ENCODE measurements around the gene NAP1L4. TPM values are rescaled to one million over a fixed set of nuclear protein-coding genes. Genes with fewer than 3 reads are reported as not detected.

The NAP1L4 gene
- total RNA-seq, 1 donor from 2014 or later, result 172 TPM

- Mint-ChIP-seq H3K4me3 (no peak overlapping the region), H3K9me3 (peaks cover 5% of the 10 kb centered on the region), H3K27ac (no peak overlapping the region), H3K27me3 (peaks cover 18% of the 10 kb centered on the region), H3K4me1 (ENCODE audit: unreplicated experiment) (no peaks in the 10 kb centered on the region), H3K36me3 (peaks cover 17% of the 10 kb centered on the region)
- TF ChIP-seq CTCF (conservative IDR thresholded peaks at IDR 0.05), result no peak
- no peak for DNase-seq (ENCODE audit: extremely low spot score, unreplicated experiment)
Observed at GRCh38 chr11:2934611-2935239, 57.4 kb downstream of the NAP1L4 start.

GRCh38 chr11:2934021-2934550, 58.0 kb downstream of the NAP1L4 start:
- Mint-ChIP-seq H3K27ac (no peak overlapping the region), H3K4me3 (no peak overlapping the region), H3K4me1 (ENCODE audit: unreplicated experiment) (no peaks in the 10 kb centered on the region), H3K27me3 (peaks cover 19% of the 10 kb centered on the region), H3K36me3 (peaks cover 15% of the 10 kb centered on the region), H3K9me3 (peaks cover 5% of the 10 kb centered on the region)
- no peak for DNase-seq (ENCODE audit: extremely low spot score, unreplicated experiment)
- no peak for TF ChIP-seq CTCF (conservative IDR thresholded peaks at IDR 0.05)

GRCh38 chr11:2933375-2934020, 58.6 kb downstream of the NAP1L4 start:
- no peak for TF ChIP-seq CTCF (conservative IDR thresholded peaks at IDR 0.05)
- Mint-ChIP-seq H3K9me3 (peaks cover 5% of the 10 kb centered on the region), H3K27ac (no peak overlapping the region), H3K36me3 (peaks cover 9% of the 10 kb centered on the region), H3K4me1 (ENCODE audit: unreplicated experiment) (no peaks in the 10 kb centered on the region), H3K27me3 (peaks cover 20% of the 10 kb centered on the region), H3K4me3 (no peak overlapping the region)
- DNase-seq (ENCODE audit: extremely low spot score, unreplicated experiment), result no peak

GRCh38 chr11:2932850-2933251, 59.3 kb downstream of the NAP1L4 start:
- TF ChIP-seq CTCF (conservative IDR thresholded peaks at IDR 0.05), result no peak
- Mint-ChIP-seq H3K27ac (no peak overlapping the region), H3K27me3 (peaks cover 26% of the 10 kb centered on the region), H3K4me1 (ENCODE audit: unreplicated experiment) (peaks cover 3% of the 10 kb centered on the region), H3K4me3 (no peak overlapping the region), H3K9me3 (peaks cover 5% of the 10 kb centered on the region), H3K36me3 (peaks cover 7% of the 10 kb centered on the region)
- DNase-seq (ENCODE audit: extremely low spot score, unreplicated experiment), result no peak

- TF ChIP-seq CTCF (conservative IDR thresholded peaks at IDR 0.05), result no peak
- Mint-ChIP-seq H3K36me3 (no peaks in the 10 kb centered on the region), H3K9me3 (no peaks in the 10 kb centered on the region), H3K27me3 (peaks cover 30% of the 10 kb centered on the region), H3K4me1 (ENCODE audit: unreplicated experiment) (peaks cover 3% of the 10 kb centered on the region), H3K4me3 (no peak overlapping the region), H3K27ac (no peak overlapping the region)
- DNase-seq (ENCODE audit: extremely low spot score, unreplicated experiment), result no peak
Observed at GRCh38 chr11:2931771-2932738, 60.1 kb downstream of the NAP1L4 start.

Data from type B pancreatic cell (in vitro differentiated cells).